ENCODE results near the gene CAPN6.

DNA sequence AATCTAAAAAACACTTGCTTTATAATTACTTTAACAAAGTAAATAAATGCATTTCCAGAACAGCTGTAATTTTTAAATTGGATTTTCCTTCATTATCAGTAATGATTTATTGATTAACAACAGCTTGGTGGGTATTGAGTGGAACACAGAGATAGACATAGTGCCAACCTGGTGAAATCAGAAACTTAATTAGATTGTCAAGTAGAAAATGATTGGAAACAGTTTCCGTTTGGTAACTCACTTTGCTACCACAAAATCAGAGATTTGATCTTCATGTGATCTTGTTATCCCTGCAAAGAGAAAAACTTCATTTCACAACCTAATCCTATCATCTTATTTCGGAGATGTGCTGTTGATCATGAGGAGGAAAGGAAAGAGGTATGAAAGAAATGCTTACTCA is 70.8 kb downstream of the CAPN6 start:
- TF ChIP-seq, protein P1, sequence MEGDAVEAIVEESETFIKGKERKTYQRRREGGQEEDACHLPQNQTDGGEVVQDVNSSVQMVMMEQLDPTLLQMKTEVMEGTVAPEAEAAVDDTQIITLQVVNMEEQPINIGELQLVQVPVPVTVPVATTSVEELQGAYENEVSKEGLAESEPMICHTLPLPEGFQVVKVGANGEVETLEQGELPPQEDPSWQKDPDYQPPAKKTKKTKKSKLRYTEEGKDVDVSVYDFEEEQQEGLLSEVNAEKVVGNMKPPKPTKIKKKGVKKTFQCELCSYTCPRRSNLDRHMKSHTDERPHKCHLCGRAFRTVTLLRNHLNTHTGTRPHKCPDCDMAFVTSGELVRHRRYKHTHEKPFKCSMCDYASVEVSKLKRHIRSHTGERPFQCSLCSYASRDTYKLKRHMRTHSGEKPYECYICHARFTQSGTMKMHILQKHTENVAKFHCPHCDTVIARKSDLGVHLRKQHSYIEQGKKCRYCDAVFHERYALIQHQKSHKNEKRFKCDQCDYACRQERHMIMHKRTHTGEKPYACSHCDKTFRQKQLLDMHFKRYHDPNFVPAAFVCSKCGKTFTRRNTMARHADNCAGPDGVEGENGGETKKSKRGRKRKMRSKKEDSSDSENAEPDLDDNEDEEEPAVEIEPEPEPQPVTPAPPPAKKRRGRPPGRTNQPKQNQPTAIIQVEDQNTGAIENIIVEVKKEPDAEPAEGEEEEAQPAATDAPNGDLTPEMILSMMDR (IDR thresholded peaks at IDR 0.05; ENCODE audit: poor library complexity), result no peak
- no peak for TF ChIP-seq EZH2 (IDR thresholded peaks at IDR 0.05; ENCODE audit: borderline replicate concordance)
- no peak for TF ChIP-seq EZH2phosphoT487 (IDR thresholded peaks at IDR 0.05; ENCODE audit: low read depth, severe bottlenecking, unreplicated experiment)
